SK-N-SH treated with all-trans-retinoic acid at 6 μM for 48 hours (cell line): ENCODE results near the gene RAB30.

Source experiments
- ARNTL ChIP-seq: fragments of 450-650 bp; formaldehyde crosslinking; IDR thresholded peaks from 2 replicates; pipeline ENCODE4 v1.5.0; 2020; ENCODE audit warnings: low read depth, mild to moderate bottlenecking, moderate library complexity, borderline replicate concordance
- GLIS3 ChIP-seq: fragments of 250-450 bp; sonication (Bioruptor Pico); IDR thresholded peaks from 2 replicates; pipeline ENCODE4 v1.5.0; 2020; ENCODE audit warnings: mild to moderate bottlenecking, moderate library complexity
- TOX ChIP-seq: fragments of 250-450 bp; sonication (Bioruptor Pico); IDR thresholded peaks from 2 replicates; pipeline ENCODE4 v1.8.0; 2021; ENCODE audit warnings: mild to moderate bottlenecking, moderate library complexity, borderline replicate concordance
- ZC3H10 ChIP-seq: fragments of 250-450 bp; sonication (Bioruptor Pico); IDR thresholded peaks from 2 replicates; pipeline ENCODE4 v1.5.1; 2021; ENCODE audit warnings: mild to moderate bottlenecking, moderate library complexity
- ZFP3 ChIP-seq: fragments of 250-450 bp; sonication (Bioruptor Pico); IDR thresholded peaks from 2 replicates; pipeline ENCODE4 v1.5.0; 2020; ENCODE audit warnings: mild to moderate bottlenecking, moderate library complexity
- ZFP30 ChIP-seq: fragments of 450-650 bp; formaldehyde crosslinking; IDR thresholded peaks from 2 replicates; pipeline ENCODE4 v1.5.0; 2022; ENCODE audit warnings: mild to moderate bottlenecking, moderate library complexity
- ZNF565 ChIP-seq: fragments of 450-650 bp; formaldehyde crosslinking; conservative IDR thresholded peaks from 2 replicates; pipeline ENCODE4 v1.5.0; 2020; ENCODE audit warnings: low read depth, mild to moderate bottlenecking, moderate library complexity
- ZNF8 ChIP-seq: fragments of 450-650 bp; formaldehyde crosslinking; IDR thresholded peaks from 2 replicates; pipeline ENCODE4 v1.5.0; 2020; ENCODE audit warnings: mild to moderate bottlenecking, moderate library complexity
- TF ChIP-seq, protein P1 (sequence below): fragments of 250-450 bp; sonication (Bioruptor Pico); IDR thresholded peaks from 2 replicates; pipeline ENCODE4 v1.5.0; 2020; ENCODE audit warnings: mild to moderate bottlenecking, moderate library complexity
- TF ChIP-seq, protein P2 (sequence below): fragments of 250-450 bp; sonication (Bioruptor Pico); IDR thresholded peaks from 2 replicates; pipeline ENCODE4 v1.8.0; 2020; ENCODE audit warnings: mild to moderate bottlenecking, moderate library complexity, borderline replicate concordance
- TF ChIP-seq, protein P3 (sequence below): fragments of 250-450 bp; sonication (Bioruptor Pico); IDR thresholded peaks from 2 replicates; pipeline ENCODE4 v1.8.0; 2021; ENCODE audit warnings: low read depth, mild to moderate bottlenecking, moderate library complexity, borderline replicate concordance
- TF ChIP-seq, protein P4 (sequence below): fragments of 250-450 bp; sonication (Bioruptor Pico); IDR thresholded peaks from 2 replicates; pipeline ENCODE4 v1.5.1; 2020; ENCODE audit warnings: low read depth, mild to moderate bottlenecking, moderate library complexity

DNA sequence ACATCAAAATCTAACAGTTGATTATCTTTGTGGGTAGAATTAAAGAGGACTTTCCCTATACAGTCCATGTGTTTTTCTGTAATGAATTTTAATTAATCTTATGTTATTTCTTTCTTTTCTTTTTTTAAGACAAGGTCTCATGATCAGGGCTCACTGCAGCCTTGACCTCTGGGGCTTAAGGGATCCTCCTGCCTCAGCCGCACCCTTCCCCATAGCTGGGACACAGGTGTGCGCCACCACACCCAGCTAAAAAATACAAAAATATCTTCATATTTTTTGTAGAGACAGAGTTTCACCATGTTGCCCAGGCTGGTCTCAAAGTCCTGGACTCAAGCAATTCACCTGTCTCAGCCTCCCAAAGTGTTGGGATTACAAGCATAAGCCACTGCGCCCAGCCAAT is 7.7 kb downstream of the RAB30 start:
- TF ChIP-seq, protein P1, sequence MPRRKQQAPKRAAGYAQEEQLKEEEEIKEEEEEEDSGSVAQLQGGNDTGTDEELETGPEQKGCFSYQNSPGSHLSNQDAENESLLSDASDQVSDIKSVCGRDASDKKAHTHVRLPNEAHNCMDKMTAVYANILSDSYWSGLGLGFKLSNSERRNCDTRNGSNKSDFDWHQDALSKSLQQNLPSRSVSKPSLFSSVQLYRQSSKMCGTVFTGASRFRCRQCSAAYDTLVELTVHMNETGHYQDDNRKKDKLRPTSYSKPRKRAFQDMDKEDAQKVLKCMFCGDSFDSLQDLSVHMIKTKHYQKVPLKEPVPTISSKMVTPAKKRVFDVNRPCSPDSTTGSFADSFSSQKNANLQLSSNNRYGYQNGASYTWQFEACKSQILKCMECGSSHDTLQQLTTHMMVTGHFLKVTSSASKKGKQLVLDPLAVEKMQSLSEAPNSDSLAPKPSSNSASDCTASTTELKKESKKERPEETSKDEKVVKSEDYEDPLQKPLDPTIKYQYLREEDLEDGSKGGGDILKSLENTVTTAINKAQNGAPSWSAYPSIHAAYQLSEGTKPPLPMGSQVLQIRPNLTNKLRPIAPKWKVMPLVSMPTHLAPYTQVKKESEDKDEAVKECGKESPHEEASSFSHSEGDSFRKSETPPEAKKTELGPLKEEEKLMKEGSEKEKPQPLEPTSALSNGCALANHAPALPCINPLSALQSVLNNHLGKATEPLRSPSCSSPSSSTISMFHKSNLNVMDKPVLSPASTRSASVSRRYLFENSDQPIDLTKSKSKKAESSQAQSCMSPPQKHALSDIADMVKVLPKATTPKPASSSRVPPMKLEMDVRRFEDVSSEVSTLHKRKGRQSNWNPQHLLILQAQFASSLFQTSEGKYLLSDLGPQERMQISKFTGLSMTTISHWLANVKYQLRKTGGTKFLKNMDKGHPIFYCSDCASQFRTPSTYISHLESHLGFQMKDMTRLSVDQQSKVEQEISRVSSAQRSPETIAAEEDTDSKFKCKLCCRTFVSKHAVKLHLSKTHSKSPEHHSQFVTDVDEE (CRISPR knock-in tag), result no peak
- TF ChIP-seq ZNF565 (CRISPR knock-in tag) (no peak), ZC3H10 (CRISPR knock-in tag) (no peak), ZFP30 (CRISPR knock-in tag) (no peak), TOX (CRISPR knock-in tag) (no peak), ZNF8 (CRISPR knock-in tag) (no peak), GLIS3 (CRISPR knock-in tag) (no peak), ZFP3 (CRISPR knock-in tag) (no peak), ARNTL (CRISPR knock-in tag) (no peak)
- TF ChIP-seq, protein P2, sequence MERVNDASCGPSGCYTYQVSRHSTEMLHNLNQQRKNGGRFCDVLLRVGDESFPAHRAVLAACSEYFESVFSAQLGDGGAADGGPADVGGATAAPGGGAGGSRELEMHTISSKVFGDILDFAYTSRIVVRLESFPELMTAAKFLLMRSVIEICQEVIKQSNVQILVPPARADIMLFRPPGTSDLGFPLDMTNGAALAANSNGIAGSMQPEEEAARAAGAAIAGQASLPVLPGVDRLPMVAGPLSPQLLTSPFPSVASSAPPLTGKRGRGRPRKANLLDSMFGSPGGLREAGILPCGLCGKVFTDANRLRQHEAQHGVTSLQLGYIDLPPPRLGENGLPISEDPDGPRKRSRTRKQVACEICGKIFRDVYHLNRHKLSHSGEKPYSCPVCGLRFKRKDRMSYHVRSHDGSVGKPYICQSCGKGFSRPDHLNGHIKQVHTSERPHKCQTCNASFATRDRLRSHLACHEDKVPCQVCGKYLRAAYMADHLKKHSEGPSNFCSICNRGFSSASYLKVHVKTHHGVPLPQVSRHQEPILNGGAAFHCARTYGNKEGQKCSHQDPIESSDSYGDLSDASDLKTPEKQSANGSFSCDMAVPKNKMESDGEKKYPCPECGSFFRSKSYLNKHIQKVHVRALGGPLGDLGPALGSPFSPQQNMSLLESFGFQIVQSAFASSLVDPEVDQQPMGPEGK (CRISPR knock-in tag), result no peak
- TF ChIP-seq, protein P3, sequence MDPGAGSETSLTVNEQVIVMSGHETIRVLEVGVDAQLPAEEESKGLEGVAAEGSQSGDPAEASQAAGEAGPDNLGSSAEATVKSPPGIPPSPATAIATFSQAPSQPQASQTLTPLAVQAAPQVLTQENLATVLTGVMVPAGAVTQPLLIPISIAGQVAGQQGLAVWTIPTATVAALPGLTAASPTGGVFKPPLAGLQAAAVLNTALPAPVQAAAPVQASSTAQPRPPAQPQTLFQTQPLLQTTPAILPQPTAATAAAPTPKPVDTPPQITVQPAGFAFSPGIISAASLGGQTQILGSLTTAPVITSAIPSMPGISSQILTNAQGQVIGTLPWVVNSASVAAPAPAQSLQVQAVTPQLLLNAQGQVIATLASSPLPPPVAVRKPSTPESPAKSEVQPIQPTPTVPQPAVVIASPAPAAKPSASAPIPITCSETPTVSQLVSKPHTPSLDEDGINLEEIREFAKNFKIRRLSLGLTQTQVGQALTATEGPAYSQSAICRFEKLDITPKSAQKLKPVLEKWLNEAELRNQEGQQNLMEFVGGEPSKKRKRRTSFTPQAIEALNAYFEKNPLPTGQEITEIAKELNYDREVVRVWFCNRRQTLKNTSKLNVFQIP (CRISPR knock-in tag), result no peak
- TF ChIP-seq, protein P4, sequence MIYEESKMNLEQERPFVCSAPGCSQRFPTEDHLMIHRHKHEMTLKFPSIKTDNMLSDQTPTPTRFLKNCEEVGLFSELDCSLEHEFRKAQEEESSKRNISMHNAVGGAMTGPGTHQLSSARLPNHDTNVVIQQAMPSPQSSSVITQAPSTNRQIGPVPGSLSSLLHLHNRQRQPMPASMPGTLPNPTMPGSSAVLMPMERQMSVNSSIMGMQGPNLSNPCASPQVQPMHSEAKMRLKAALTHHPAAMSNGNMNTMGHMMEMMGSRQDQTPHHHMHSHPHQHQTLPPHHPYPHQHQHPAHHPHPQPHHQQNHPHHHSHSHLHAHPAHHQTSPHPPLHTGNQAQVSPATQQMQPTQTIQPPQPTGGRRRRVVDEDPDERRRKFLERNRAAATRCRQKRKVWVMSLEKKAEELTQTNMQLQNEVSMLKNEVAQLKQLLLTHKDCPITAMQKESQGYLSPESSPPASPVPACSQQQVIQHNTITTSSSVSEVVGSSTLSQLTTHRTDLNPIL (CRISPR knock-in tag), result no peak
